SU-DHL-6 (cell line): ENCODE data around the gene UXS1.

Experiments used
- CTCF ChIP-seq: fragments of 200-600 bp; sonication (generic); IDR thresholded peaks from one replicate; pipeline ENCODE4 v1.5.1; 2017; ENCODE audit warnings: antibody characterized with exemption, mild to moderate bottlenecking, low read length, moderate library complexity; ENCODE audit not compliant: insufficient read depth, poor library complexity, severe bottlenecking
- EZH2phosphoT487 ChIP-seq: fragments of 200-600 bp; sonication (generic), shearing (Covaris generic); conservative IDR thresholded peaks from 2 replicates; pipeline ENCODE4 v1.6.1; 2018; ENCODE audit warnings: mild to moderate bottlenecking, antibody characterized with exemption, low read length, moderate library complexity, mixed read lengths

- no peak for TF ChIP-seq CTCF
- no peak for TF ChIP-seq EZH2phosphoT487
These were observed 2.5 kb downstream of the UXS1 start for GRCh38 chr2:106191511-106192016.
